Stimulated activated CD8-positive, alpha-beta memory T cell treated with anti-CD3 and anti-CD28 coated beads, Interleukin-7, amount 100 ng/mL, for 24 hours (primary cell): ENCODE measurements around the gene PLCL2.
"Not testable (repeated sequence)": the region's sequence is repeated elsewhere in the genome, so short reads cannot be mapped to it uniquely, and the experiment has no call there.

Source experiments
- DNase-seq: peaks from one replicate; pipeline ENCODE4 v3.0.0-alpha.2; 2020; ENCODE audit warnings: low read depth

PLCL2 gene

DNA sequence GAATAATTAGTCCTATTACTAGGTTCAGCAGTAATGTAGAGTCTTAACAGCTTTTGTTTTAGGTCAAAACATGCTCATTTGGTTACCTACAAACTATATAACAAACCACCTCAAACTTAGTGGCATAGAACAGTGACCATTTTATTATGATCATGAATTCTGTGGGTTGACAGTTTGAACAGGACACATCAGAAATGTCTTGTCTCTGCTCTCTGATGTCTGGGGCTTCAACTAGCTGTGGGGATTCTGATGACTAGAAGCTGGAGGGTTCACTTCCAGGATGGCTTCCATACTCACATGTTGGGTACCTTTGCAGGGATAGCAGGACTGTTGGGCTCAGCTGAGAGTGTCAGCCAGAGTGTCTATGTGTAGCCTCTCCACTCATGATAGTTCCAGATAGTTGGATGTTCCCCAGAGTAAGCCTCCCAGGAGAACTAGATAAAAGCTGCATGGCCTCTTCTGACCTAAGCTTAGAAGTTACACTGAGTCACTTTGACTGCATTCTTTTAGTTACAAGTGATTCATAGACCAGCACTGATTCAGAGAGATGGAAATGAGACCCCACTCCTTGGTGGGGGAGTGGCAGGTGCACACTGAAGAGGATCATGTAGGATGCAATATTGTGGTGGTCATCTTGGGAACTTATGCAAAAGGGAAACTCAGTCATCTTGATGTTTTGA lies 32.6 kb downstream of the PLCL2 start:
- DNase-seq = no peak

DNA sequence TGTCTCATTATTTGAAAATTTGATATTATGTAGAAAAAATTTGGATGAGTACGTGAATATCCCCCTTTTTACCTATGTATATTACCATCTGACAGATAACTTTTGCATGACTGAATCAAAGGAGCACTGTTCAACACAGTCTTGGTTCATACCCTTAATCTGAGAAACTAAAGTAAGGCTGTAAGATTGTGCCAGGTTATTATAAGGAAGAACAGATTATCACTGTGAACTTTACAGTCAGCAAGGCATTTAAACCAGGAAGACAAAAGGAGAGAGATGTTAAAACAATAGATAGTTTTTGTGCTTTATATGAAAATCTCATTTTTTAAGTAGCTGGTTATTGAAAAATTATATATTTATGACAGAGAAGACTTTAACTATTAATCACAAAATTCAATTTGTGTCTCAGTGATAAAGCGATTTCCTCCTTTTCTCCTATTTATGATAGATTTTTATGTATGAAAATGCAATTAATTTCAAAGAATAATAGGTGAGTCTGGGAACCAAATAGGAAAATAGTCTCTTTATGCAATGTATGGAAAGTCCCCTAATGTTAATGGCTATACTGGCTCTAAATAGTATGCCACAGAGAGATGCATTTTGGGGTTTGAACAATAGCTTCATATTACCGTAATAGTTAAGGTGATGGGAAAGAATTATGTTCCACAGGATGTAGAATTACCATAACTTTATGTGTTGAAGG lies 33.4 kb downstream of the PLCL2 start:
- no peak for DNase-seq

DNA sequence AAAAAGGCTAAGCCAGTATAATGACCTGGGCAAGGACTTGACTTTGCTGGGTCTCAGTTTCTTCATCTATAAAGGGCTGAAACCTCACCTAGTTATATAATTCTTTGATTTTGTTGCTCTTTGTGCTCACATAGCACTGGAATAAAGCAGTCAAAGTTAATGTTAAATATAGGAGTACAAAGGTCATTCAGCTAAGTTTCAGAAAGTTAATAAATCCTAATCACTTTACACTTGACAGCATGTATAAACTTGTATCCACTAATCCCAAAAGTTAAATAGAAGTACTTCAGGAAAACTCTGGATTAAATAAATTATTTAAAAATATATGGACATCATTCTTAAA lies 33.9 kb downstream of the PLCL2 start:
- DNase-seq = no peak

DNA sequence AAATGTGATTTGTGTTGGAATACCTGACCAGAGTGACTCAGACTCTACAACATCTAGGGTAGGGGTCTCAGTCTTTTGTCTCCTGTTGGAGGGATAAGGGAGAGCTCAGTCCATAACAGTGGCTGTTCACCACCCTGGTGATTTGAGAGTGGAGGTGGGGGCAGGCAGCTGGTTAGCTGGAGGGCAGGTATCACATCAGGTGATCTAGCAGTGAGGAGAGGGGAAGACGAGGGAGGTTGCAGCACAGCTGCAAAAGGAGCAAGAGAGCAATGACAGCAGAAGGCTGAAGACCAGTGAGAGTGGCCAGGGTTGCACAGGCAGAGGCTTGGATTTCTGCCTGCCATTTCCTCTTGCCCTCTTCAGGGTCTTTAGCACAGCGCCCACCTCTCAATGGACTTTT lies 38.4 kb downstream of the PLCL2 start:
- DNase-seq = no peak

DNA sequence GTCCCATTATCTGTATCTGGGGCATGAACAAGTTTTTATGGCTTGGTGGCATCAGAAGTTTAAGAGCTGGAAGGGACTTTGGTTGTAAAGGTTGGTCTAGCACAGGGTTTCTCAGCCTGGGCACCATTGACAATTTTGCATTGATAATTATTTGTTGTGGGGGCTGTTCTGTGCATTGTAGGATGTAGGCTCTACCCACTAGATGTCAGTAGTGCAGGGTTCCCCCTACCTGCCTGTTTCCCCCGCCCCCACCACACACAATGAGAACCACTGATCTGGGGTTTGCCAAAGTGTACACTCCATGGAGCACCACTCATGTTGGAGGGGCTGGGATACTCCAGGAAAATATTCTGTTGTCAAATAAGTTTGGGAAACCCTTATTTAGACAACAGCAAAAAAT lies 42.7 kb downstream of the PLCL2 start:
- no peak for DNase-seq

DNA sequence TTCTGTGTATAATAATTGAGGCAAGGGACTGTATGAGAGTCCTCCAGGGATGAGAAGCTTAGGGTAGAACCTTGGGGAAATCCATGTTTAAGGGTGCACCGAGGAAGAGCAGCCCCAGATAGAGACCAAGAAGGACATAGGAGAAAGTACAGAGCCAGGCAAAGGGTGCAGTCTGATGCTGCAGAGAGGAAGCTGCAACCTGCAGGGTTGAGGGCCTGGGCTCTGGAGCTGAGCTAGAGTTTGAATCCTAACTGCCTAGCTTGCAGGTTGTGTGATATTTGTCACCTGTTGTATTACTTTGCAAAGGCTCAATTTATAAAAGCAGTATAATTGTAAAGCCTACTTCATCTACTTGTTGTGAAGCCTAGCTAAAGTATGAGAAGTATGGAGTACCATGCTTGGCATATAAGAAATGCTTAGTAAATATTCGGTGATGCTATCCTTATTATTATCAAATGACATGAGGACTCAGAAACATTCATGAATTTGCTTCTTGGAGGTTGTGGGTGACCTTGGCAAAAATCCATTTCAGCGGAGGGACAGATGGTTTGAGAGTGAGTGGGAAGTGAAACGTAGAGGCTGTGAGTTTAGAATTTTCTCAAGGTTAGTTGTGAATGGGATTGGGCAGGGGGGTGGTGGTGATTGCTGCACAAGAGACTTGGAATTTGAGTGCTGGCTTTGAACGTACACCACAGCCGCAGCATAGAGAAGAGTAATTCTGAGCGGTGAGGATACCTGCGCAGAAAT lies 43.8 kb downstream of the PLCL2 start:
- no peak for DNase-seq

DNA sequence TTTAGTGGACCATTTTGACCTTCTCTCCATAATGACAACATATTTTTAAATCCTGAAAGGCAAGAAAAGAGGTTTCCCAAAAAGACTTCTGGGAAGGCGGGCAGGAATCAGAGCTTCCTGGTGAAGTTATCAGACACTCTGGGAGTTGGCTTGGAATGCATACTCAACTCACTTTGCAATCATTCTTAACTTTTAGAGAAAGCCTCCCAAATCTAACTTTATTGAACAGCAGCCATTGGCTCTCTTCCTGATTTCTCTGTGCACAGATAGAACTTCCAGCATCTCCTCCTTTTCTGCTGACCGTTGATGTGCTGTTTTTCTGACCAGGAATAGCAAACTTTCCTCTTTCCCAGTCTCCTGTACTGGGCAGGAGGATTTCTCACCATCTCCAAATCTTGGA lies 44.6 kb downstream of the PLCL2 start:
- DNase-seq = no peak

DNA sequence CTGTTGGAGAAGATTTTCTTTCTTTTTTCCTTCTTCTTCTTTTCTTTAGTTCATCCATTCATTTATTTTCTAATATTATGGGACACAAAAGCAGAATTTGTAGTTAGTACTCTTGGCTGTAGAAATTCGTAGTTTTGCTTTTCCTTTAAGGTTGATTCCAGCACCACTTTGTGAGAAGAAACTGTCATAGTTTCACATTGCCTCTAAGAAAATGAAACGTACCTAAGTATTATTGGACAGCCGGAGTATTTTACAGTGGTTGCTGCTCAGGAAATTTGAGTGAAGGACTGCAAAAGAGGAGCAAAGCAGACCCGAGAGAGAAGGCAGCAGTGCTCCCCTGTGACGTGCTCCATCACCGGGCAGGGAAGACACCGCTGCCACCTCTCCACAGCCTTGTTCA lies 48.1 kb downstream of the PLCL2 start:
- no peak for DNase-seq

DNA sequence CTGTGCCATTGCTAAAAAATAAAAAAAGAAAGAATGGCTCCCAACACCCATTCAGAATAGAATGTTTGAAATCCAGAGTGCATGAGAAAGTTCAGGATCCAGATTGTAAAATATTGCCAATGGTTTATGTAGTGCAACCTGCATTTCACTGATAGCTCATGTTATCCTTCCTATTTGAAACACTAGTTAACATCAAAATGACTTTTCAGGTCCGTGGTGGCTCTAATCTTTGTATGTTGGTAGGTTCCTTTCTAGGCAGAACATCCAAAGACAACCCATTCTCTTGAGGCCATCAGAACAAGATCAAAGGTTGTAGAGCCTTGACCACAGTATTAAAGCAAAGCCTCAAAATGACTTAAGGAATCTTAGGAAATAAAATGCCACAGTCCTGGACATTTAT lies 51.0 kb downstream of the PLCL2 start:
- no peak for DNase-seq

DNA sequence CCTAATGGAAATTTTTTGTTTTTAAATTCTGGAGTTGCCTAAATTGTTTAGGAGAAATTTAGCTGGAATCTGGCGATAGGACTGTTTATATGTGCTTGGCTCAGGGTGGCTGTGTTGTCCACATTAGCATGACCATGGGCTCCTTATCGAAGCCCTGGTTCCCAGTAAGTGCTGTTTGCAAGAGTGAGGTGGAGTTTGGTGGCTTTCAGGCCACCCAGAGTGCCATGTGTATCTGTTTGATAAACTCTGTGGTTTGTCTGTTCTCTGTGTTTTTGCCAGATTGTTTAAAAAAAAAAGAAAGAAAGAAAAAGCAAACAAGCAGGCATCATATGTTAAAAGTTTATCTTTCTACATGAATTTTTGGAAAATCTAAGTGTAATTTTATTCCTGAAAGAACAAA lies 51.5 kb downstream of the PLCL2 start:
- no peak for DNase-seq

DNA sequence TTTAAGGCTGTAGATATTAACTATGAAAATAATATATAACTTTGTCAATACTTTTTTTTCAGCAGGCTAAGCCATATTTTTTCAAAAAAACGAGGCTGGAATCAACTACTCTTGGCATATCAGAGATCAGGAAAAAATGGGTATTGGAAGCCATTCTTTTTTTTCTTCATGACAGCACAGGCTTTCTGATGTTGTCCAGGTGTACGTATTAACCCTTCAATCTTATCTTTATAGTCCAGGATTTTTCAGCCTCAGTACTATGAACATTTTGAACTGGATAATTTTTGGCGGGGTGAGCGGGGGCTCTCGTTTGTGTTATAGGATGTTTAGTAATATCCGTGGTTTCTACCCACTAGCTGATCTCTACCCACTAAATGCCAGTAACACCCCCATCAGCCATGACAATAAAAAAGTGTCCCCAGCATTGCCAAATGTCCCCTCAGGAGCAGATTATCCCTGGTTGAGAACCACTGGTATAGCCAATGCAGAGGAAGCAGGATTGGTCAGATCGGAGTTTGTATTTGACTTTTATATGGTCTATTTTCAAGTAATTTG lies 52.0 kb downstream of the PLCL2 start:
- DNase-seq = no peak

DNA sequence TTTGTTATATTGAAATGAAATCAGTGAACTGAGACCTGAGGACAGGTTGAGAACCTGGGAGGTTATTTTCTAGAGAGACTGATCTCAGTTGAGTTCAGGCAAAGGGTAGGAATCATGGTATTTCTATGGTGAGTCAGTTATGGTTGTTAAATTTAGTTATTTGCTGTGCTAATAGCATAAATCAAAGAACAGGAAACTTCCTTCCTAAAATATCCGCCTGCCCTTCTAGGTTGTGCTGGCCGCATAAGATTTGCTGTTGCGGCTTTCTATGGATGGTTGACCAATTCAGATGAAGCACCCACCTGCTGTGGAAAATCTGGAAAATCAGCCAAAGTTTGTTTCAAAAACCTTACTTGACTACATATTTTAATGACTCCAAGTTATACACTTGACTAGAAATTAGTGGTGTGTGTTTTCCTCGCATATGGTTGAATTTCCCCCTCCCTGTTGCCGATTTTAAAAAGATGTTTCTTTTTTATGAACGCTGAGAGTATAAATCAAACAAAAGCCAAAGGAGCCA lies 52.6 kb downstream of the PLCL2 start:
- no peak for DNase-seq

DNA sequence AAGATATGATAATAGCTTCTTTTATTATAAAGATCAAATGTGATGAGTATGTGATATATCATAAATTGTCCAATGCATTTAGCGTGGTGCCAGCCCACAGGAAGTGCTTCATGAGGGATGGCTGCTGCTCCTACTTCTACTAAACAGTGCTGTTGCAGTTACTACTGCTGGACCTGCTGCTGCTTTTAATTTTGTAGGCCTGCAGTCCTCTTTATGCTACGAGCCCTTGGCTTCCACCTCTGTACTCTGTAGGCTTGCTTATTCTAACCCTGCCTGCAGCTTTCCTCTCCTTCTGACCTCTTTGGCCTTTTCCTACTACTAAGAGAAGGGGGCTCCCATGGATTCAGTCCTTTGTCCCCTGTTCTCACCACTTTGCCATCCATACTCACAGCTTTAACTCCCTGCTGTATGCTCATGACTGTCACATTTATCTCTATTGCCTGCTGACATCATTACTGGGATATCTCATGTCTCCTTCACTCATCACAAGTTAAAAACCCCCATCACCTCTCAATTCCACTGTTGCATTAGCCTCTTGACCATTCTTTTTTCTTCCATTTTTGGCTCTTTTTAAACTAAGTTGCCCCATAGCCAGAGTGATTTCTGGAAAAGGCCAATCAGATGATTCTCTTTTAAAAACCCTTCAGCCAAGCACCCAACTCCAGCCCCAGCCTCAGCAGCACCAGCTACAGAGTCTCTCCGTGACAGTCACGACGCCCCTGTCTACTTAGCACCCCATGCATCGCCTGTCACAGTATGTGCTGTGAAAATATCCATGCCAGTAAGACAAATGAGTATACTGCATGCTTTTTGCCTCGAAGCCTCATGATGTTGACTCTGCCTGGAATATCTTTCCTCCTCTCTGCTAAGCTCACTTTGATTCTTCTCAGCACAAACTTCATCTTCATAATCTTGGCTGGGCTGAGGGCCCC lies 56.3 kb downstream of the PLCL2 start:
- no peak for DNase-seq

DNA sequence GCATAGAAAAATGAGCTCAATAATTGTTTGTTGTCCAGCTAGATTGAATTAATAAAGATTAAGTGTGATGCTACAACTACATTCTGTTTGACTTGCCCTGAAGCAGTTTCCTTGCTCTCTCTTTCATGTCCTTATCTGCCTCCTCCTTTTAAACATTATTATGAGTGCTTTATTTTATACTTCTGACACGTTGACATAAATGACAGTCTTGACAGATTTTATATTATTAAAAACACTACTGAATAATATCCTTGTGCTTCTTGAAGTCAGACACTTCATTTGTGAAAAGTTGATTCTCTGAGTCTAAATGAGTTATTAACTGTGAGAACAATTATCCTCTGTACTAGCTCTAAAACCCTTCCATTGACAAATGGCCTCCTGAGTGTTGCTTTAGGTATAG lies 58.2 kb downstream of the PLCL2 start:
- DNase-seq = no peak

DNA sequence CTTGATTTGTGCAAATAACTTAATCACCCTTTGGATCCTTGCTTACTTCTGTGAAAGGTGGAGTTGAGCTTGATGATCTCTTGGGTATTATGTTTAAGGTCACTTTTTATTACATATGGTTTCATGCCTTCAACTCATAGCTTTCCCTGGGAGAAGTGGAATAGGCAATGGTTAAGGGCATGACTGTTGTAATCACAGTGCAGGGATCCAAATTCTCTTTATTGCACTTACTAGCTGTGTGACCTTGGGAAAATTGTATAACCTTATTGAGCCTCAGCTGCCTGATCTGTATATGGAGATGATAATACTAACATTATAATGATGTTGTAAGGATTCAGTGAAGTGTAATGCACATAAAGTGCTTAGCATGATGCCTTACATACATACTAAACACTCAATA lies 59.1 kb downstream of the PLCL2 start:
- no peak for DNase-seq

DNA sequence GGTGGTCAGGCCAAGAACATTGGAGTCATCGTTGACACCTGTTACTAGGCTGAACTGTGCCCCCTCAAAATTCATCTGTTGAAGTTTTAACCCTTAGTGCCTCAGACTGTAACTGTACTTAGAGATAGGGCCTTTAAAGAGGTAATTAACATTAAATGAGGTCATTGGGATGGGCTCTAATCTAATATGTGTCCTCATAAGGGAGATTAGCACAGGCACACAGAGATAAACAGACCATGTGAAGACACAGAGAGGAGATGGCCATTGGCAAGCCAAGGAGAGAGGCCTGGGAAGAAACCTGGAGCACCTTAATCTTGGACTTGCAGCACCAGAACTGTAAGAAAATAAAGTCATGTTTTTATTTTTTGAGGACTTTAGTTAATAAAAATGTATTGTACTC lies 59.6 kb downstream of the PLCL2 start:
- DNase-seq = no peak

DNA sequence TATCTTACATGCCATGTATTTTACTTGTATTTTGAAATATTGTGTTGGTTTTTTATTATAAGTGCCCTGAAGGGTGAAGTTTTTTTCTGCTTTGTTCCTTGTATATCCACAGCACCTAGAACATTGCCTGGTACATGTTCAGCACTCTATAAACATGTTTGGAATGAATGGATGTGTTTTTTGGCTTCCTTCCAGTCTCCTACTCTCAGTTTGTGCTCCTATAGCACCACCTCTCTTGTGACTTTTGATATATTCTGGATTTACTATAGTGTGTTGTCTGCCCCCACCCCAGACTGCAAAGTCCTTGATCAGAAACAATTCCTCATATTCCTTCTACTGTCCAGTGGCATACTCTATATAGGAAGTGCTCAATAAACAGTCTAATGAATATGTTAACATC lies 60.6 kb downstream of the PLCL2 start:
- no peak for DNase-seq

DNA sequence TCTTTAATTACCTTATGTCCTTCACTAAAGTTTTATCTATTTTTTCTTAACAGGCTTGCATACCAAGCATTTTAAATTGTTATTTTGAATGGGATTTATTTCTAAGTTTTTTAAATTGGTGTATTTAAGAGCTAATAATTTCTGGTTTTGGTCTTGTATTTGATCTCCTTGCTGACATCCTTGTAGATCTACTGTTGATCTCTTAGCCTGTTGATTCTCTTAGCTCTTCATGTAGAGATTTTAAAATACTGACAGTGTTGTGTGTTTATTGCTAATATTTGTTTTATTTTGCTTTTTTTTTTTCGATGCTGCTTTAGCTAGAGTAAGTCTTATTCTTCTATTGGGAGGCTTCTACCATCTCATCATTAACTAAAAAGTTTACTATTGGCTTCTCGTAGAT lies 65.5 kb downstream of the PLCL2 start:
- no peak for DNase-seq

DNA sequence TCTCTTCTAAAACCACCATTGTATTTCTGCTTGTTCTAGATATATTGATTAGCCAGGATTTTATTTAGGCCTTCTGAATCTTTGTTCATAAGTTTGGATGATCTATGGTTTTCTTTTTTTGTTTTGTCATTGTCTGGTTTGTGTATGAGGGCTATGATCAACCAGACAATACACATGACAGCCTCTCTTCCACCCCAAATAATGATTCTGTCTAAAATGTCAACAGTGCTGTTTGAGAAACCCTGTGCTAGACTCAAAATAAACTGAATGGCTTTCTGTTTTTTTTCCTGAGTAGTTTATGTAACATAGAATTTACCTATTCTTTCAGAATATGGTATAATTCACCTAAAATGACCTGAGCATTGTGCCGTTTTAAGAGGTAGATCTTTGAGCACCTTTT lies 66.1 kb downstream of the PLCL2 start:
- DNase-seq = no peak

DNA sequence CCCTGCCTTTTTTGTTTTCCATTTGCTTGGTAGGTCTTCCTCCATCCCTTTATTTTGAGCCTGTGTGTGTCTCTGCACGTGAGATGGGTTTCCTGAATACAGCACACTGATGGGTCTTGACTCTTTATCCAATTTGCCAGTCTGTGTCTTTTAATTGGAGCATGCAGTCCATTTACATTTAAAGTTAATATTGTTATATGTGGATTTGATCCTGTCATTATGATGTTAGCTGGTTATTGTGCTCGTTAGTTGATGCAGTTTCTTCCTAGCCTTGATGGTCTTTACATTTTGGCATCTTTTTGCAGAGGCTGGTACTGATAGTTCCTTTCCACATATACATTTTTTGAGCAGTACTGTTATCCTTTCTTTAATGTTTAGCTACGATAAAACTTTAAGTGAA lies 73.1 kb downstream of the PLCL2 start:
- DNase-seq = not testable (repeated sequence)

DNA sequence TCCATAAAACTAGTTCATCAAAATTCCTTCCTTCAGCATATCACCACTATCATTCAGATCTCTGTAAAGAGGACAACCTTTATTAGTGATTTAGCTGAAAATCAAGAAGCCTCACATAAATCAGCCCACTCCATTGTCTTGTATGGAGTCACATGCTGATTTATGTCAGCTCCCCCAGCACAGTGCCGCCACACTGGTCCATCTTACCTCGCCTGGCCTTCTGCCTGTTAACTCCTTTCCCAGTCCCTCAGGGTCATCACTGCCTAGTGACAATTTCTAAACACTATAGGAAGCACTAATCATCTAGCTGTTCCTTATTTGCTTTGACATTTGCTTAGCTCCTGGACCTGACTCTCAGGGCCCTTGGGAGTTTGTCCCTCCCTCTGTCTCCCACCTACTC lies 75.4 kb downstream of the PLCL2 start:
- no peak for DNase-seq
